Measurements from ENCODE around the gene EN1.

GRCh38 chr2:118881490-118882129, 34.2 kb upstream of the EN1 start:
- TF ChIP-seq POLR2AphosphoS5 (IDR thresholded peaks at IDR 0.05) (no peak), EP300 (IDR thresholded peaks at IDR 0.05) (no peak), POLR2A (IDR thresholded peaks at IDR 0.05) (no peak)
- TF ChIP-seq, protein P1, sequence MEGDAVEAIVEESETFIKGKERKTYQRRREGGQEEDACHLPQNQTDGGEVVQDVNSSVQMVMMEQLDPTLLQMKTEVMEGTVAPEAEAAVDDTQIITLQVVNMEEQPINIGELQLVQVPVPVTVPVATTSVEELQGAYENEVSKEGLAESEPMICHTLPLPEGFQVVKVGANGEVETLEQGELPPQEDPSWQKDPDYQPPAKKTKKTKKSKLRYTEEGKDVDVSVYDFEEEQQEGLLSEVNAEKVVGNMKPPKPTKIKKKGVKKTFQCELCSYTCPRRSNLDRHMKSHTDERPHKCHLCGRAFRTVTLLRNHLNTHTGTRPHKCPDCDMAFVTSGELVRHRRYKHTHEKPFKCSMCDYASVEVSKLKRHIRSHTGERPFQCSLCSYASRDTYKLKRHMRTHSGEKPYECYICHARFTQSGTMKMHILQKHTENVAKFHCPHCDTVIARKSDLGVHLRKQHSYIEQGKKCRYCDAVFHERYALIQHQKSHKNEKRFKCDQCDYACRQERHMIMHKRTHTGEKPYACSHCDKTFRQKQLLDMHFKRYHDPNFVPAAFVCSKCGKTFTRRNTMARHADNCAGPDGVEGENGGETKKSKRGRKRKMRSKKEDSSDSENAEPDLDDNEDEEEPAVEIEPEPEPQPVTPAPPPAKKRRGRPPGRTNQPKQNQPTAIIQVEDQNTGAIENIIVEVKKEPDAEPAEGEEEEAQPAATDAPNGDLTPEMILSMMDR (IDR thresholded peaks at IDR 0.05), result peak; percentile 40 to 75
